SU-DHL-6 (cell line): ENCODE results near the gene CACNA1C.

Source experiments
- EZH2phosphoT487 ChIP-seq: fragments of 200-600 bp; sonication (generic), shearing (Covaris generic); conservative IDR thresholded peaks from 2 replicates; pipeline ENCODE4 v1.6.1; 2018; ENCODE audit warnings: mild to moderate bottlenecking, antibody characterized with exemption, low read length, moderate library complexity, mixed read lengths
- TF ChIP-seq, protein P1 (sequence below): fragments of 200-600 bp; sonication (generic); IDR thresholded peaks from one replicate; pipeline ENCODE4 v1.5.1; 2017; ENCODE audit warnings: antibody characterized with exemption, mild to moderate bottlenecking, low read length, moderate library complexity; ENCODE audit not compliant: insufficient read depth, poor library complexity, severe bottlenecking

GRCh38 chr12:2631653-2632350 is 579.0 kb downstream of the CACNA1C start:
- no peak for TF ChIP-seq EZH2phosphoT487
- TF ChIP-seq, protein P1, sequence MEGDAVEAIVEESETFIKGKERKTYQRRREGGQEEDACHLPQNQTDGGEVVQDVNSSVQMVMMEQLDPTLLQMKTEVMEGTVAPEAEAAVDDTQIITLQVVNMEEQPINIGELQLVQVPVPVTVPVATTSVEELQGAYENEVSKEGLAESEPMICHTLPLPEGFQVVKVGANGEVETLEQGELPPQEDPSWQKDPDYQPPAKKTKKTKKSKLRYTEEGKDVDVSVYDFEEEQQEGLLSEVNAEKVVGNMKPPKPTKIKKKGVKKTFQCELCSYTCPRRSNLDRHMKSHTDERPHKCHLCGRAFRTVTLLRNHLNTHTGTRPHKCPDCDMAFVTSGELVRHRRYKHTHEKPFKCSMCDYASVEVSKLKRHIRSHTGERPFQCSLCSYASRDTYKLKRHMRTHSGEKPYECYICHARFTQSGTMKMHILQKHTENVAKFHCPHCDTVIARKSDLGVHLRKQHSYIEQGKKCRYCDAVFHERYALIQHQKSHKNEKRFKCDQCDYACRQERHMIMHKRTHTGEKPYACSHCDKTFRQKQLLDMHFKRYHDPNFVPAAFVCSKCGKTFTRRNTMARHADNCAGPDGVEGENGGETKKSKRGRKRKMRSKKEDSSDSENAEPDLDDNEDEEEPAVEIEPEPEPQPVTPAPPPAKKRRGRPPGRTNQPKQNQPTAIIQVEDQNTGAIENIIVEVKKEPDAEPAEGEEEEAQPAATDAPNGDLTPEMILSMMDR = no peak
